Measurements from ENCODE around the gene ZBTB1. TPM values are rescaled to one million over a fixed set of nuclear protein-coding genes. Genes with fewer than 3 reads are reported as not detected.
"Not testable (repeated sequence)": the region's sequence is repeated elsewhere in the genome, so short reads cannot be mapped to it uniquely, and the experiment has no call there.

Gene ZBTB1
- total RNA-seq, 2 experiments from 2014 or later = 146 to 147 TPM

- Histone ChIP-seq H3K9me3 (ENCODE audit: control insufficient read depth in 1 of 2, insufficient read depth in 1 of 2, low read length in 2 of 2) (no peaks in the 10 kb centered on the region), H3K4me3 (ENCODE audit: low read length) (no peak overlapping the region), H3K4me1 (ENCODE audit: insufficient read depth, low read length) (peaks cover 8% of the 10 kb centered on the region), H3K27me3 (ENCODE audit: control insufficient read depth in 1 of 2, insufficient read depth in 2 of 2, low read length in 2 of 2) (peaks cover 0 to under 1% of the 10 kb centered on the region in 2 experiments), H3K27ac (ENCODE audit: low read depth in 1 of 2, low read length in 2 of 2) (no peak overlapping the region), H3K36me3 (ENCODE audit: insufficient read depth, low read length) (no peaks in the 10 kb centered on the region)
- intact Hi-C loops (cut with DNase I, micrococcal nuclease) = no loop called here
- H3K9me3 Mint-ChIP-seq = no peaks in the 10 kb centered on the region
- ATAC-seq (ENCODE audit: poor library complexity) (no peak), DNase-seq (no peak)
- ChIA-PET CTCF (interaction anchor here (0.6 kb wide), 1 partner anchor 10 kb away, joined by 3 read pairs; no protein-coding TSS in a partner anchor), POLR2A (interaction anchor here (1.0 kb wide), 1 partner anchor 11 kb away, joined by 3 read pairs; no protein-coding TSS in a partner anchor)
- no peak for TF ChIP-seq CTCF (IDR thresholded peaks at IDR 0.05)
- peaks cover under 1% of the 10 kb centered on the region for H3K27me3 Mint-ChIP-seq
- H3K36me3 Mint-ChIP-seq (ENCODE audit: low read depth) = no peaks in the 10 kb centered on the region
- H3K4me1 Mint-ChIP-seq (ENCODE audit: low read depth) = peaks cover 9% of the 10 kb centered on the region
- no peak overlapping the region for H3K4me3 Mint-ChIP-seq
- no peak overlapping the region for H3K27ac Mint-ChIP-seq
These were observed 50.0 kb downstream of the ZBTB1 start for GRCh38 chr14:64554556-64554955.

- Mint-ChIP-seq H3K9me3 (no peaks in the 10 kb centered on the region), H3K27ac (no peak overlapping the region), H3K27me3 (no peaks in the 10 kb centered on the region), H3K4me3 (no peak overlapping the region), H3K36me3 (ENCODE audit: low read depth) (no peaks in the 10 kb centered on the region), H3K4me1 (ENCODE audit: low read depth) (peaks cover 10% of the 10 kb centered on the region)
- ATAC-seq (ENCODE audit: poor library complexity) (no peak), DNase-seq (no peak)
- no peaks in the 10 kb centered on the region for H3K27me3 ChIP-seq (ENCODE audit: control insufficient read depth in 1 of 2, insufficient read depth in 2 of 2, low read length in 2 of 2)
- ChIA-PET CTCF (no interaction called here), POLR2A (no interaction called here)
- H3K27ac ChIP-seq (ENCODE audit: low read depth in 1 of 2, low read length in 2 of 2) = no peak overlapping the region
- H3K36me3 ChIP-seq (ENCODE audit: insufficient read depth, low read length) = no peaks in the 10 kb centered on the region
- no peaks in the 10 kb centered on the region for H3K4me1 ChIP-seq (ENCODE audit: insufficient read depth, low read length)
- no peaks in the 10 kb centered on the region for H3K9me3 ChIP-seq (ENCODE audit: control insufficient read depth in 1 of 2, insufficient read depth in 1 of 2, low read length in 2 of 2)
- no peak for TF ChIP-seq CTCF (IDR thresholded peaks at IDR 0.05)
- no peak overlapping the region for H3K4me3 ChIP-seq (ENCODE audit: low read length)
- intact Hi-C loops (cut with DNase I, micrococcal nuclease) = no loop called here
These were observed 52.0 kb downstream of the ZBTB1 start for GRCh38 chr14:64556526-64556925.

- H3K27ac Mint-ChIP-seq; CTCF ChIA-PET; H3K27me3 ChIP-seq (ENCODE audit: control insufficient read depth in 1 of 2, insufficient read depth in 2 of 2, low read length in 2 of 2); H3K36me3 Mint-ChIP-seq (ENCODE audit: low read depth); H3K9me3 ChIP-seq (ENCODE audit: control insufficient read depth in 1 of 2, insufficient read depth in 1 of 2, low read length in 2 of 2); H3K9me3 Mint-ChIP-seq; H3K4me3 Mint-ChIP-seq; POLR2A ChIA-PET; ATAC-seq (ENCODE audit: poor library complexity); H3K36me3 ChIP-seq (ENCODE audit: insufficient read depth, low read length); DNase-seq; H3K27me3 Mint-ChIP-seq; intact Hi-C loops (cut with DNase I, micrococcal nuclease); H3K4me3 ChIP-seq (ENCODE audit: low read length); H3K27ac ChIP-seq (ENCODE audit: low read depth in 1 of 2, low read length in 2 of 2); H3K4me1 ChIP-seq (ENCODE audit: insufficient read depth, low read length): not testable (repeated sequence)
- peaks cover 10% of the 10 kb centered on the region for H3K4me1 Mint-ChIP-seq (ENCODE audit: low read depth)
These were observed 53.6 kb downstream of the ZBTB1 start for GRCh38 chr14:64558216-64558615.

GRCh38 chr14:64561631-64562030 lies 57.1 kb downstream of the ZBTB1 start:
- intact Hi-C loops (cut with DNase I, micrococcal nuclease) = no loop called here
- H3K4me1 ChIP-seq (ENCODE audit: insufficient read depth, low read length) = no peaks in the 10 kb centered on the region
- no peak for DNase-seq
- H3K27ac ChIP-seq (ENCODE audit: low read depth in 1 of 2, low read length in 2 of 2) = no peak overlapping the region
- Mint-ChIP-seq H3K36me3 (ENCODE audit: low read depth) (no peaks in the 10 kb centered on the region), H3K4me1 (ENCODE audit: low read depth) (peaks cover 10% of the 10 kb centered on the region), H3K27ac (no peak overlapping the region), H3K9me3 (no peaks in the 10 kb centered on the region), H3K4me3 (no peak overlapping the region), H3K27me3 (peaks cover 2% of the 10 kb centered on the region)
- ChIA-PET CTCF (no interaction called here), POLR2A (no interaction called here)
- no peaks in the 10 kb centered on the region for H3K36me3 ChIP-seq (ENCODE audit: insufficient read depth, low read length)
- TF ChIP-seq CTCF (IDR thresholded peaks at IDR 0.05) = no peak
- no peak for ATAC-seq (ENCODE audit: poor library complexity)
- H3K27me3 ChIP-seq (ENCODE audit: control insufficient read depth in 1 of 2, insufficient read depth in 2 of 2, low read length in 2 of 2) = peaks cover 0 to 3% of the 10 kb centered on the region in 2 experiments
- H3K9me3 ChIP-seq (ENCODE audit: control insufficient read depth in 1 of 2, insufficient read depth in 1 of 2, low read length in 2 of 2) = no peaks in the 10 kb centered on the region
- no peak overlapping the region for H3K4me3 ChIP-seq (ENCODE audit: low read length)

Data from CD4-positive, alpha-beta T cell (primary cell).